A673 (cell line): ENCODE results near the gene FREM1. TPM values are rescaled to one million over a fixed set of nuclear protein-coding genes. Genes with fewer than 3 reads are reported as not detected.
A peak's percentile ranks its signal among the peaks of the same experiment; 100 is the strongest.

ENCODE experiments used
- BruUV-seq: library from RNA; stranded (reverse); fragments of 400-500 nt; replicated peaks from 2 replicates; lab custom pipeline; 2021; lab: Mats Ljungman, UMichigan
- CTCF ChIA-PET: fragments of 300-600 bp; sonication (Branson Sonifier 250); formaldehyde crosslinking; loops from one replicate; lab custom pipeline; 2022; ENCODE audit warnings: antibody characterized with exemption; lab: Charles Lee
- POLR2A ChIA-PET: fragments of 300-600 bp; sonication (Branson Sonifier 250); formaldehyde crosslinking; loops from one replicate; lab custom pipeline; 2022; ENCODE audit warnings: antibody characterized with exemption; ENCODE audit not compliant: low non-redundant PET; lab: Charles Lee
- DNase-seq: peaks from one replicate; pipeline ENCODE4 v3.0.0-alpha.2; 2015; ENCODE audit warnings: low spot score
- H3K27ac ChIP-seq: fragments of 200-600 bp; sonication (generic); 2 replicates; pipeline ENCODE4 v1.5.1; 2016; ENCODE audit warnings: mixed run types, low read depth, mild to moderate bottlenecking, mixed read lengths, antibody characterized with exemption, low read length; ENCODE audit not compliant: poor library complexity, severe bottlenecking
- H3K27me3 ChIP-seq: fragments of 200-600 bp; sonication (generic); replicated peaks from 2 replicates; pipeline ENCODE4 v1.6.1; 2017; ENCODE audit warnings: mixed run types, low read depth, mild to moderate bottlenecking, mixed read lengths, antibody characterized with exemption, low read length; ENCODE audit not compliant: insufficient read depth, poor library complexity
- H3K36me3 ChIP-seq: fragments of 200-600 bp; sonication (generic); 2 replicates; pipeline ENCODE4 v1.6.1; 2016; ENCODE audit warnings: mixed run types, mild to moderate bottlenecking, mixed read lengths, antibody characterized with exemption, low read length; ENCODE audit not compliant: insufficient read depth, poor library complexity, severe bottlenecking
- H3K4me1 ChIP-seq: fragments of 200-600 bp; sonication (generic); 2 replicates; pipeline ENCODE4 v1.6.1; 2017; ENCODE audit warnings: mixed run types, mild to moderate bottlenecking, mixed read lengths, antibody characterized with exemption, low read length; ENCODE audit not compliant: insufficient read depth, poor library complexity, severe bottlenecking
- H3K4me3 ChIP-seq: fragments of 200-600 bp; sonication (generic); 2 replicates; pipeline ENCODE4 v1.5.1; 2016; ENCODE audit warnings: low read depth, mixed run types, mild to moderate bottlenecking, mixed read lengths, low read length; ENCODE audit not compliant: poor library complexity, severe bottlenecking
- H3K9me3 ChIP-seq: fragments of 200-600 bp; sonication (generic); 2 replicates; pipeline ENCODE4 v1.6.1; 2016; ENCODE audit warnings: mixed run types, low read depth, mild to moderate bottlenecking, mixed read lengths, antibody characterized with exemption, low read length; ENCODE audit not compliant: poor library complexity, severe bottlenecking
- CTCF ChIP-seq: fragments of 300-800, 200-600 bp; sonication (generic); conservative IDR thresholded peaks from 2 replicates; pipeline ENCODE4 v1.5.1; 2017; ENCODE audit warnings: low read depth, mild to moderate bottlenecking, antibody characterized with exemption, low read length, moderate library complexity, mixed read lengths
- EZH2 ChIP-seq: fragments of 200-600 bp; sonication (generic); IDR thresholded peaks from 2 replicates; pipeline ENCODE4 v1.6.1; 2017; ENCODE audit warnings: borderline replicate concordance, low read depth, mild to moderate bottlenecking, mixed read lengths, antibody characterized with exemption, low read length; ENCODE audit not compliant: poor library complexity, severe bottlenecking
- intact Hi-C: fragments of 100-400 bp; cut with micrococcal nuclease; formaldehyde crosslinking; loops from one replicate; pipeline ENCODE4 v1.10.0; 2022; ENCODE audit not compliant: unreplicated experiment
- total RNA-seq: library from RNA; stranded (reverse); gene quantifications from 2 replicates; pipeline ENCODE4 v1.2.3, GENCODE V29; 2021

The FREM1 gene
- total RNA-seq, 1 experiment from 2014 or later, result 4.2 TPM

- Histone ChIP-seq H3K27ac (no peak overlapping the region), H3K9me3 (no peaks in the 10 kb centered on the region), H3K36me3 (no peaks in the 10 kb centered on the region), H3K27me3 (no peaks in the 10 kb centered on the region), H3K4me3 (no peak overlapping the region), H3K4me1 (peaks cover 8% of the 10 kb centered on the region)
- intact Hi-C loops, result no loop called here
- ChIA-PET POLR2A (no interaction called here), CTCF (no interaction called here)
- BruUV-seq, result no TSS peak
- DNase-seq, result no peak
- TF ChIP-seq EZH2, result no peak
- TF ChIP-seq CTCF, result no peak
Measured at GRCh38 chr9:14731294-14731981, 178.8 kb downstream of the FREM1 start.

DNA sequence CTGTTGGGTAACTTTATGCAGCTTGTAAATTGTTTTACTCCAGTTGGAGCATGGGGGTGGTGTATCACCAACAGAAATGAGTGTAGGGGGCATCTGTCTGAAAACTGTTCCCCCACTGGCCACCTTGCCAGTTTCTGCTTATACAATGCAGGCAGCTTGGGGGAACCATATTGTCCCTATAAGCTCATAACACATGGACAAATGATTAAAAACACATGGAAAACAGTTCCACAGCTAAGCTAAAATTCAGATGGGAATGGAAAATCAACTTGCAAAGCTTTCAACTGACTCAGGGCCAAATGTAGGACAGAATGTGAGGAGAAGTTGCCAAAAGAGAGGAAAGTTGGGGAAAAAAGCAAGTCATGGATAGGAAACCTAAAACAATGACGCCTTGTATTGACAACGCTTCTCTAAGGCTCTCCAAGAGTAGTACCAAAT, 179.7 kb downstream of the FREM1 start:
- no peak overlapping the region for H3K27ac ChIP-seq
- no peaks in the 10 kb centered on the region for H3K36me3 ChIP-seq
- intact Hi-C loops, result no loop called here
- no peak overlapping the region for H3K4me3 ChIP-seq
- H3K4me1 ChIP-seq, result peaks cover 5% of the 10 kb centered on the region
- DNase-seq, result no peak
- H3K27me3 ChIP-seq, result no peaks in the 10 kb centered on the region
- ChIA-PET POLR2A (no interaction called here), CTCF (no interaction called here)
- BruUV-seq, result no TSS peak
- no peak for TF ChIP-seq CTCF
- no peak for TF ChIP-seq EZH2
- H3K9me3 ChIP-seq, result no peaks in the 10 kb centered on the region

DNA sequence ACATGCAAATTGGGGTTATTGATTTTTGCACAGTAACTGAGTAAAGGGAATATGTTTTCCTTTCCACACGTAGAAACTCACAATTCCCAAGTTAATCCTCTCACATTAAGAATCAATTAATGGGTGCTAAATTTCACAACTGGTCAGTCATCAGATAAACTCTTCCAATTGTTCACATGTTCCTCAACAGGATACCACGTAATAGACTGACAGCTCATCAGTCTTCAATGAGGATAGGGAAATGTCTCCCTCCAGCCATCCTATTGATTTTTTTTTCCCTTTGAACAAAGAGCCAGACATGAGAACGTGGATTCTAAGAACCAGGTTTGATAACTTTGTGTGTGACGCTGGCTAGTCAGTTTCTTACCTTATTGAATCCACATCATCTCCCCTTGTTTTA, 186.9 kb downstream of the FREM1 start:
- no peak for TF ChIP-seq CTCF
- TF ChIP-seq EZH2, result no peak
- H3K4me1 ChIP-seq, result peaks cover 21% of the 10 kb centered on the region
- H3K27ac ChIP-seq, result peak overlapping the region; percentile 100
- no peaks in the 10 kb centered on the region for H3K9me3 ChIP-seq
- H3K4me3 ChIP-seq, result no peak overlapping the region
- no peaks in the 10 kb centered on the region for H3K27me3 ChIP-seq
- POLR2A ChIA-PET, result interaction anchor here (0.6 kb wide), 1 partner anchor 204 kb away, joined by 4 read pairs; no protein-coding TSS in a partner anchor
- DNase-seq, result no peak
- CTCF ChIA-PET, result no interaction called here
- no TSS peak for BruUV-seq
- peaks cover 2% of the 10 kb centered on the region for H3K36me3 ChIP-seq
- intact Hi-C loops, result no loop called here
